Smooth muscle cell (in vitro differentiated cells): ENCODE measurements around the gene MYO18B. TPM values are rescaled to one million over a fixed set of nuclear protein-coding genes. Genes with fewer than 3 reads are reported as not detected.

Experiments
- DNase-seq: peaks from one replicate; lab custom pipeline; 2025; ENCODE audit not compliant: unreplicated experiment; lab: John Stamatoyannopoulos, UW
- H2AFZ ChIP-seq: fragments of 200-600 bp; sonication (generic); 2 replicates; pipeline ENCODE4 v1.6.0; 2016; ENCODE audit warnings: antibody characterized with exemption, low read depth, mild to moderate bottlenecking
- H3F3A ChIP-seq: fragments of 200-600 bp; sonication (generic); 2 replicates; pipeline ENCODE4 v1.6.0; 2017; ENCODE audit warnings: antibody characterized with exemption, low read depth
- H3K27ac ChIP-seq: fragments of 200-600 bp; sonication (generic); 2 replicates; pipeline ENCODE4 v1.5.1; 2016; ENCODE audit warnings: low read depth, mild to moderate bottlenecking
- H3K27me3 ChIP-seq: fragments of 200-600 bp; sonication (generic); 2 replicates; pipeline ENCODE4 v1.6.1; 2016; ENCODE audit warnings: low read depth, mild to moderate bottlenecking
- H3K36me3 ChIP-seq: fragments of 200-600 bp; sonication (generic); 2 replicates; pipeline ENCODE4 v1.5.1; 2016; ENCODE audit warnings: low read depth
- H3K4me1 ChIP-seq: fragments of 200-600 bp; sonication (generic); 2 replicates; pipeline ENCODE4 v1.5.1; 2016; ENCODE audit warnings: low read depth
- H3K4me2 ChIP-seq: fragments of 200-600 bp; sonication (generic); 2 replicates; pipeline ENCODE4 v1.6.0; 2016; ENCODE audit warnings: mild to moderate bottlenecking
- H3K4me3 ChIP-seq: fragments of 200-600 bp; sonication (generic); 2 replicates; pipeline ENCODE4 v1.5.1; 2016; ENCODE audit warnings: mild to moderate bottlenecking
- H3K79me2 ChIP-seq: fragments of 200-600 bp; sonication (generic); 2 replicates; pipeline ENCODE4 v1.6.0; 2016; ENCODE audit warnings: low read depth, mild to moderate bottlenecking
- H3K9ac ChIP-seq: fragments of 200-600 bp; sonication (generic); 2 replicates; pipeline ENCODE4 v1.6.0; 2016; ENCODE audit warnings: low read depth
- H3K9me3 ChIP-seq: fragments of 200-600 bp; sonication (generic); replicated peaks from 2 replicates; pipeline ENCODE4 v1.5.1; 2016; ENCODE audit warnings: low read depth
- H4K20me1 ChIP-seq: fragments of 200-600 bp; sonication (generic); 2 replicates; pipeline ENCODE4 v1.6.0; 2016; ENCODE audit warnings: low read depth
- CTCF ChIP-seq: fragments of 200-600 bp; sonication (generic); IDR thresholded peaks from 2 replicates; pipeline ENCODE4 v1.5.1; 2017; ENCODE audit warnings: borderline replicate concordance, mild to moderate bottlenecking, antibody characterized with exemption; ENCODE audit not compliant: insufficient read depth, poor library complexity, severe bottlenecking
- WGBS: methylation state at CpG from one replicate; pipeline ENCODE4 v1.1.7; 2016; ENCODE audit warnings: low lambda C conversion rate; 5-methylcytosine and 5-hydroxymethylcytosine counted together
- polyA plus RNA-seq: library from polyadenylated mRNA; unstranded; fragments of >200 nt; fragmentation: Nextera tagmentation; extraction: Ambion mirVana; gene quantifications from 2 replicates; pipeline ENCODE4 v1.2.1, GENCODE V29; 2016
- total RNA-seq: library from RNA; depleted of rRNA; stranded (reverse); fragments of >200 nt; gene quantifications from 2 replicates; pipeline ENCODE4 v1.2.3, GENCODE V29; 2014

The MYO18B gene
- total and polyA plus RNA-seq, 2 experiments from 2014 or later: 0.13 to 1.2 TPM

- Histone ChIP-seq H3K4me3 (no peak overlapping the region), H4K20me1 (no peaks in the 10 kb centered on the region), H3K27ac (no peak overlapping the region), H3F3A (no peaks in the 10 kb centered on the region), H3K9me3 (no peaks in the 10 kb centered on the region), H3K4me2 (no peak overlapping the region), H2AFZ (no peak overlapping the region), H3K27me3 (peaks cover 21% of the 10 kb centered on the region), H3K36me3 (no peaks in the 10 kb centered on the region), H3K9ac (no peak overlapping the region), H3K79me2 (no peaks in the 10 kb centered on the region), H3K4me1 (no peaks in the 10 kb centered on the region)
- 86% methylated on average over 4 of the region's 4 CpGs for WGBS
- DNase-seq: no peak
- no peak for TF ChIP-seq CTCF
These were observed 142.1 kb downstream of the MYO18B start for GRCh38 chr22:25884121-25884520.

GRCh38 chr22:25888399-25889054, 146.5 kb downstream of the MYO18B start:
- no peak for TF ChIP-seq CTCF
- H4K20me1 ChIP-seq: no peaks in the 10 kb centered on the region
- no peaks in the 10 kb centered on the region for H3F3A ChIP-seq
- H3K4me1 ChIP-seq: no peaks in the 10 kb centered on the region
- no peak overlapping the region for H2AFZ ChIP-seq
- H3K4me2 ChIP-seq: no peak overlapping the region
- no peak for DNase-seq
- H3K4me3 ChIP-seq: no peak overlapping the region
- H3K79me2 ChIP-seq: no peaks in the 10 kb centered on the region
- no peaks in the 10 kb centered on the region for H3K9me3 ChIP-seq
- 81% methylated on average over 5 of the region's 5 CpGs for WGBS
- H3K36me3 ChIP-seq: no peaks in the 10 kb centered on the region
- no peak overlapping the region for H3K9ac ChIP-seq
- H3K27ac ChIP-seq: no peak overlapping the region
- peaks cover 21% of the 10 kb centered on the region for H3K27me3 ChIP-seq

GRCh38 chr22:25890651-25891050, 148.7 kb downstream of the MYO18B start:
- H4K20me1 ChIP-seq: no peaks in the 10 kb centered on the region
- H3K4me2 ChIP-seq: no peak overlapping the region
- no peak overlapping the region for H3K4me3 ChIP-seq
- H3K79me2 ChIP-seq: no peaks in the 10 kb centered on the region
- no peak overlapping the region for H3K9ac ChIP-seq
- no peaks in the 10 kb centered on the region for H3K4me1 ChIP-seq
- WGBS: 86% methylated on average over 10 of the region's 10 CpGs
- no peaks in the 10 kb centered on the region for H3K36me3 ChIP-seq
- no peak overlapping the region for H2AFZ ChIP-seq
- no peaks in the 10 kb centered on the region for H3K9me3 ChIP-seq
- no peak for DNase-seq
- H3K27me3 ChIP-seq: peaks cover 21% of the 10 kb centered on the region
- H3K27ac ChIP-seq: no peak overlapping the region
- H3F3A ChIP-seq: no peaks in the 10 kb centered on the region
- no peak for TF ChIP-seq CTCF

GRCh38 chr22:25892678-25893077, 150.7 kb downstream of the MYO18B start:
- H3K27me3 ChIP-seq: peaks cover 7% of the 10 kb centered on the region
- WGBS: 37% methylated on average over 4 of the region's 4 CpGs
- no peaks in the 10 kb centered on the region for H3K36me3 ChIP-seq
- no peak overlapping the region for H3K9ac ChIP-seq
- no peak overlapping the region for H3K4me2 ChIP-seq
- no peak overlapping the region for H2AFZ ChIP-seq
- no peaks in the 10 kb centered on the region for H4K20me1 ChIP-seq
- no peak overlapping the region for H3K27ac ChIP-seq
- H3K79me2 ChIP-seq: no peaks in the 10 kb centered on the region
- H3F3A ChIP-seq: no peaks in the 10 kb centered on the region
- H3K4me1 ChIP-seq: no peaks in the 10 kb centered on the region
- H3K9me3 ChIP-seq: no peaks in the 10 kb centered on the region
- DNase-seq: no peak
- TF ChIP-seq CTCF: no peak
- H3K4me3 ChIP-seq: no peak overlapping the region
